ENCODE results near the gene ANKRD55. TPM values are rescaled to one million over a fixed set of nuclear protein-coding genes. Genes with fewer than 3 reads are reported as not detected.
"Not testable (repeated sequence)": the region's sequence is repeated elsewhere in the genome, so short reads cannot be mapped to it uniquely, and the experiment has no call there.

ANKRD55 gene
- polyA plus RNA-seq, 1 donor from 2014 or later: 1.5 TPM

DNA sequence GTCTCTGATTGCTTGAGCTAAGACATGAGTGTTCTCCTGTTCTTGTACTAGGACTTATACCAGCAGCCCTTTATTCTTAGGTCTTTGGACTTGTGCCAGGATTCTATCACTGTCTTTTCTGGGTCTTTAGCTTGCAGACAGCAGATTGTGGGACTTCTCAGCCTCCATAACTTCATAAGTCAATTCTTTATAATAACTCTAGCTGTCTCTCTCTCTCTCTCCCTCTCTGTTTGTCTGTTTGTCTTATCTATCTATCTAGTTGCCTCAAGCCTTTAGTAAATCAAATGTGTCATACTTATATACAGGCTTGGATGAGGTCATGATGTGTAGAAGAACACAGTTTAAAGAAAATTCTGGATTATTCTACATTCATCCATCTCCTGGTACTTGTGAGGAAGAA is 11.5 kb upstream of the ANKRD55 start:
- no peak overlapping the region for H3K27ac Mint-ChIP-seq
- H3K4me3 Mint-ChIP-seq: no peak overlapping the region
- peaks cover 5 to 16% (median 6%) of the 10 kb centered on the region in 3 donors for H3K9me3 Mint-ChIP-seq
- no peaks in the 10 kb centered on the region for H3K4me1 Mint-ChIP-seq
- no peaks in the 10 kb centered on the region for H3K27me3 Mint-ChIP-seq
- H3K36me3 Mint-ChIP-seq: peaks cover 2% of the 10 kb centered on the region

DNA sequence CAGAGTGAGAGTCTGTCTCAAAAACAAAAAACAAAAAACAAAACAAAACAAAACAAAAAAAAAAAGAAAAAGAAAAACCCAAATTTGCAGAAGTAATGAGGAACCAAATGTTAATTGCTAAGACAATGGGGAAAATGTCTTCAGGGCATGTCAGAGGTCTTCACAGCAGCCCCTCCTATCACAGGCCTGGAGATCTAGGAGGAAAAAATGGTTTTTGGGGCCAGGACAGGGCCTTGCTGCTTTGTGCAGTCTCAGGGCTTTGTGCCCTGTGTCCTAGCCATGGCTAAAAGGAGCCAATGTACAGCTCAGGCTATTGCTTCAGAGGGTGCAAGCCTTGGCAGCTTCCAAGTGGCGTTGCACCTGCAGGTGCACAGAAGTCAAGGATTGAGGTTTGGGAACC is 9.1 kb upstream of the ANKRD55 start:
- H3K36me3 Mint-ChIP-seq, H3K4me1 Mint-ChIP-seq, H3K27ac Mint-ChIP-seq, H3K27me3 Mint-ChIP-seq, H3K4me3 Mint-ChIP-seq: not testable (repeated sequence)
- peaks cover 6 to 20% (median 9%) of the 10 kb centered on the region in 3 donors for H3K9me3 Mint-ChIP-seq

DNA sequence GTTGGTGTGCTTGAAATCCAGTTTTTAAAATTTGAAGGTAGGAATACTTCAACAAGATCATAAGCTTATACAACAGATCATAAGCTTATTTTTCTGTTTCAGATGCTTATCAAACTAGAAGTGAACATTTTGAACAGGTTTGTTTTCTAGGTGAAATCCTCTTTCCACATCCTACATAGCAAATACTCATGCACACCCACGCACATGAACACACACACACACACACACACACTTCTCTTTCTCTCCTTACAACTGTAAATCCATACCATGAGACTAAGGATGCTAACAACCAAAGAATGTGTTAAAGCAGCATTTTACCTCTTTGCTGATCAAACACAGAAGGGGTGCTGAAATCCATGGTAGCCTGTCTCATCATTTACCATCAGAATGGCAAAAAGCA is 592 bp downstream of the ANKRD55 start:
- no peak overlapping the region for H3K4me3 Mint-ChIP-seq

DNA sequence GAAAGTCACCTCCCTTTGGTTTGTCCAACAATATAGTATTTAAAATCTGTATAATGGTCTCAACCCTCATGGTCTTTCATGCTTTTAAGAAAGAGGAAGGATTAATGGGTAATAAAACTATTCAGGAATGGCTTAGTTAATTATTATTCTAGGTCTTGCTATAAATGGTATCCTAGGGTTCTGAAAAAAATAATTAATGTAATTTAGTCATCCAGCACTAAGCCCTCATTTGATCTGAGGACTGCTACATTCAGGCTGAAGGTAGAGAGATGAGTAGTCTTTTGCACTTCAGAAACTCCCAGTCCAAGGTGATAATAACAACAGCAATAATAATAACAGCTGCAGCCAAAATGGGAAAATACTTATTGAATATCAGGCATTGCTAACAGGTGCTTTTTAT is 2.6 kb downstream of the ANKRD55 start:
- no peaks in the 10 kb centered on the region for H3K36me3 Mint-ChIP-seq
- no peak overlapping the region for H3K27ac Mint-ChIP-seq
- H3K9me3 Mint-ChIP-seq: peaks cover 0 to 4% (median 0%) of the 10 kb centered on the region in 3 donors
- H3K27me3 Mint-ChIP-seq: peaks cover 1% of the 10 kb centered on the region
- peaks cover 0 to 1% (median 0%) of the 10 kb centered on the region in 3 donors for H3K4me1 Mint-ChIP-seq
- no peak overlapping the region for H3K4me3 Mint-ChIP-seq

More for the DNA sequence above, 592 bp downstream of the ANKRD55 start:
- H3K27ac Mint-ChIP-seq: no peak overlapping the region
- H3K27me3 Mint-ChIP-seq: peaks cover 2% of the 10 kb centered on the region
- no peaks in the 10 kb centered on the region for H3K36me3 Mint-ChIP-seq
- peaks cover 0 to 2% (median 0%) of the 10 kb centered on the region in 3 donors for H3K9me3 Mint-ChIP-seq
- H3K4me1 Mint-ChIP-seq: no peaks in the 10 kb centered on the region

DNA sequence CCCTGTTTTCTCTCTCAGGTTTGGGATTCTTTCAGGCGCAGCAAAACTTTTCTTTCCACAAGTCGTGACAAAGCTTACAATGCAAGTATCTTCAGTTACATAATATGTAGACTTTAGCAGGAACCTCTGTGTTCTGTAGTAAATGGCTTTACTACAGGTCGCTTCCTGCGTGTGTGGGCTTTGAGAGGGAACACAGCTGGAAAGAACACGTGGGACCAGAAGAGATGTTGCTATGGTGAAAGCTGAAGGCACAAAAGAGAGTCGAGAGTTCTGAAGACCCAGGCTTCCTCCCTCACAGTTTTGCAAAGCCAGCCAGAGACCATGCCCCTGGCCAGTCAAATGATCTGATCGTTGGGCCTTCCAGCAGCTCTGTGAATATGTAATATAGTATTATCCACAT is 4.0 kb downstream of the ANKRD55 start:
- H3K4me3 Mint-ChIP-seq: no peak overlapping the region
- peaks cover 0 to 1% (median 0%) of the 10 kb centered on the region in 3 donors for H3K4me1 Mint-ChIP-seq
- H3K27me3 Mint-ChIP-seq: peaks cover 3% of the 10 kb centered on the region
- no peaks in the 10 kb centered on the region for H3K36me3 Mint-ChIP-seq
- H3K9me3 Mint-ChIP-seq: peaks cover 0 to 4% (median 3%) of the 10 kb centered on the region in 3 donors
- H3K27ac Mint-ChIP-seq: no peak overlapping the region

DNA sequence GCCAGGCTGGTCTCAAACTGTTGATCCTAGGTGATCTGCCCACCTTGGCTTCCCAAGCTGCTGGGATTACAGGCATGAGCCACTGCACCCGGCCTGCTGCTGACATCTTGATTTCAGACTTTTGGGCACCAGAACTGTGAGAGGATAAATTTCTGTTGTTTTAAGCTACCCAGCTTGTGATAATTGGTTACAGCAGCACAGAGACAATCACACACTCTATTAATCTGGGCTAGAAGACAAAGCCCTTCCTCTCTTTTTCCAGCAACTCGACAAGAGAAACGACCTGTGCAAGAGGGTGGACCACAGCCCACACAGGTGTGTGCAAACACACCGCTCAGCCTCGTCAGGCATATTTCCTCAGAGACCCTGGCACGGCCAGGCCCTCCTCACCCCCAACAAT is 4.5 kb downstream of the ANKRD55 start:
- H3K27me3 Mint-ChIP-seq: peaks cover 3% of the 10 kb centered on the region
- H3K36me3 Mint-ChIP-seq: no peaks in the 10 kb centered on the region
- H3K27ac Mint-ChIP-seq: no peak overlapping the region
- H3K9me3 Mint-ChIP-seq: peaks cover 0 to 4% (median 3%) of the 10 kb centered on the region in 3 donors
- H3K4me3 Mint-ChIP-seq: no peak overlapping the region
- H3K4me1 Mint-ChIP-seq: peaks cover 0 to 1% (median 0%) of the 10 kb centered on the region in 3 donors

DNA sequence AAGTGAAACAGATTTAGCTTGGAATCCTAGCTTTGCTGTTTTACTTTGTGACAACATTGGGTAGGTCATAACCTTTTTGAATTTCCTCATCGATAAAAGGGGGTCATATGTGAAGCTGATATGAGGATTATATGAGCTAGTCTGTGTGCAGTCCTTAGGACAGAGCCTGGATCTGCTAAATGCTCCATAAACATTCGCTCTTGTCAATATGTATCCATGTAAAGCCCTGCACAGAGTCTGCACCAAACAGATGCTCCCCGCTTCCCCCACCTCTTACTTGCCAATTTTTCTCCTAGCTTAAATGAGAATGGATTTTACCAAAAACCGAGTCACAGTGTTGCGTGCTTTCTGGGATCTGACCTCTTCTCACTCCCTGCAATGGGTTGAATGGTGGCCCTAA is 5.4 kb downstream of the ANKRD55 start:
- Mint-ChIP-seq H3K27ac (no peak overlapping the region), H3K4me3 (no peak overlapping the region), H3K36me3 (no peaks in the 10 kb centered on the region)

DNA sequence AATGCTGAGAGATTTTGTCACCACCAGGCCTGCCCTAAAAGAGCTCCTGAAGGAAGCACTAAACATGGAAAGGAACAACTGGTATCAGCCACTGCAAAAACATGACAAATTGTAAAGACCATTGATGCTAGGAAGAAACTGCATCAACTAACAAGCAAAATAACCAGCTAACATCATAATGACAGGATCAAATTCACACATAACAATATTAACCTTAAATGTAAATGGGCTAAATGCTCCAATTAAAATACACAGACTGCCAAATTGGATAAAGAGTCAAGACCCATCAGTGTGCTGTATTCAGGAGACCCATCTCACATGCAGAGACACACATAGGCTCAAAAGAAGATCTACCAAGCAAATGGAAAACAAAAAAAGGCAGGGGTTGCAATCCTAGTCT is 9.8 kb downstream of the ANKRD55 start:
- H3K27ac Mint-ChIP-seq, H3K36me3 Mint-ChIP-seq, H3K4me3 Mint-ChIP-seq, H3K4me1 Mint-ChIP-seq: not testable (repeated sequence)
- Mint-ChIP-seq H3K27me3 (peaks cover 13% of the 10 kb centered on the region), H3K9me3 (peaks cover 5 to 11% (median 10%) of the 10 kb centered on the region in 3 donors)

More for the DNA sequence above, 5.4 kb downstream of the ANKRD55 start:
- peaks cover 4% of the 10 kb centered on the region for H3K27me3 Mint-ChIP-seq
- peaks cover 0 to 1% (median 0%) of the 10 kb centered on the region in 3 donors for H3K4me1 Mint-ChIP-seq
- peaks cover 0 to 6% (median 4%) of the 10 kb centered on the region in 3 donors for H3K9me3 Mint-ChIP-seq

DNA sequence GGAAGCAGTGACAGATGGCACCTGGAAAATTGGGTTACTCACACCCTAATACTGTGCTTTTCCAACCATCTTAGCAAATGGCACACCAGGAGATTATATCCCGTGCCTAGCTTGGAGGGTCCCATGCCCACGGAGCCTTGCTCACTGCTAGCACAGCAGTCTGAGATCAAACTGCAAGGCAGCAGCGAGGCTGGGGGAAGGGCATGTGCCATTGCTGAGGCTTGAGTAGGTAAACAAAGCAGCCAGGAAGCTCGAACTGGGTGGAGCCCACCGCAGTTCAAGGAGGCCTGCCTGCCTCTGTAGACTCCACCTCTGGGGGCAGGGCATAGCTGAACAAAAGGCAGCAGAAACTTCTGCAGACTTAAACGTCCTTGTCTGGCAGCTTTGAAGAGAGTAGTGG is 11.5 kb downstream of the ANKRD55 start:
- H3K4me1 Mint-ChIP-seq, H3K27ac Mint-ChIP-seq, H3K36me3 Mint-ChIP-seq, H3K4me3 Mint-ChIP-seq: not testable (repeated sequence)
- Mint-ChIP-seq H3K9me3 (peaks cover 8 to 14% (median 11%) of the 10 kb centered on the region in 3 donors), H3K27me3 (peaks cover 13% of the 10 kb centered on the region)

DNA sequence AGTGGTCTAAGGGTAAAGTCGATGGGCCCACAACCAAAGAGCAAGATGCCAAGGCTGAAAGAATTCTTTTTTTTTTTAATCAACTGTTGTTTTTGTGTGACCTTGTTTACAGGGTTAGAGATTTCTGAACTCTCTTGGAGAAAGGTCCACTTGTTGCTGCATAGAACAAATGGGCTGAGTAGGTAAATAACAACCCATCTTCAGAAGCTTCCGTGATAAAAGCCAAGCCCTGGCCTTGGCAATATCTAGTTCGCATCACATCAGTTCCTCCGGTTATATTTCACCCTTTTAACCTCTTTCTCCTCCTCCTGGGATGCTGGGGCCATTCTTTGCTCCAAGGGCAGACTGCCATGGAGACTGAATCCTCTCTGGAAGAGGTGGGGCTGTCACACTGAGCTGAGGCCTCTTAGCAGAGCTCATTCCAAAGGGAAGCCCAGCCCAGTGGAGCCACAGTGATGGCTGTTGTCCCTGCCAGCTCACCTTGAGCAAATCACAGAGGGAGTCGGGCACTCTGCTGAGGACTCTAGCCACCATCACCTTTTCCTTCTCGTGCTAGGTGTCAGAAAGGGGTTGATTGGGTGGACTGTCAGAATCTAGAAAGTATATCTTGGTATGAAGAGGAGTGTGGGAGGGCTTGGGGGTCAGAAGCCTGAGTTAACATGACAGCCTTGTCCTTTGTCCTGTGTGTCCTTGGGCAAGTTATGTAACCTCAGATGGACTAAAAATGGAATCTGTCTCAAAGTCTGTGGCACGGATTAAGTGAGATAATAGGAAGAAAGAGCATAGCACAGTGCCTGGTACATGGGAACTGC is 17.9 kb downstream of the ANKRD55 start:
- Mint-ChIP-seq H3K36me3 (peaks cover 2% of the 10 kb centered on the region), H3K9me3 (peaks cover 15 to 18% (median 18%) of the 10 kb centered on the region in 3 donors), H3K4me3 (peak overlapping the region in 1 of 4 donors; percentile 76), H3K27ac (no peak overlapping the region), H3K27me3 (peaks cover 13% of the 10 kb centered on the region), H3K4me1 (peaks cover 0 to 2% (median 0%) of the 10 kb centered on the region in 3 donors)

DNA sequence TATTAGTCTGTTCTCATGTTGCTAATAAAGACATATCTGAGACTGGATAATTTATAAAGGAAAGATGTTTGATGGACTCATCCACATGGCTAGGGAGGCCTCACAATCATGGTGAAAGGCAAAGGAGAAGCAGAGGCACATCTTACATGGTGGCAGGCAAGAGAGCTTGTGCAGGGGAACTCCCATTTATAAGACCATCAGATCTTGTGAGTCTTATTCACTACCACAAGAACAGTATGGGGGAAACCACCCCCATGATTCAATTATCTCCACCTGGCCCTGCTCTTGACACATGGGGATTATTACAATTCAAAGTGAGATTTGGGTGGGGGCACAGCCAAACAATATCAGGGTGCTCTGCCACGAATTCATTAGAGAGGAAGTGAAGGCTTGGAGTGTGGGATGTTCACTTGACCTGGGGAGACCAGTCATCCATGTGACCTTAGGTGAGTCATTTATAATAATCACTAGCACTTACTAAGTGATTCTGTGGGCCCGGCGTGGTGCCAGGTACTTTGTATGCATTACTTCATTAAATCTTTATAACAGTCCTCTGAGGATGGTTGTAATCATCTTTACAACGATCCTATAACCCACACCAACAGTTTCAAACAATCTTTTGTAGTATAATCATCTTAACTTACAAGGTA is 19.1 kb downstream of the ANKRD55 start:
- H3K27me3 Mint-ChIP-seq, H3K4me3 Mint-ChIP-seq, H3K36me3 Mint-ChIP-seq, H3K4me1 Mint-ChIP-seq, H3K27ac Mint-ChIP-seq: not testable (repeated sequence)
- peaks cover 12 to 18% (median 18%) of the 10 kb centered on the region in 3 donors for H3K9me3 Mint-ChIP-seq

DNA sequence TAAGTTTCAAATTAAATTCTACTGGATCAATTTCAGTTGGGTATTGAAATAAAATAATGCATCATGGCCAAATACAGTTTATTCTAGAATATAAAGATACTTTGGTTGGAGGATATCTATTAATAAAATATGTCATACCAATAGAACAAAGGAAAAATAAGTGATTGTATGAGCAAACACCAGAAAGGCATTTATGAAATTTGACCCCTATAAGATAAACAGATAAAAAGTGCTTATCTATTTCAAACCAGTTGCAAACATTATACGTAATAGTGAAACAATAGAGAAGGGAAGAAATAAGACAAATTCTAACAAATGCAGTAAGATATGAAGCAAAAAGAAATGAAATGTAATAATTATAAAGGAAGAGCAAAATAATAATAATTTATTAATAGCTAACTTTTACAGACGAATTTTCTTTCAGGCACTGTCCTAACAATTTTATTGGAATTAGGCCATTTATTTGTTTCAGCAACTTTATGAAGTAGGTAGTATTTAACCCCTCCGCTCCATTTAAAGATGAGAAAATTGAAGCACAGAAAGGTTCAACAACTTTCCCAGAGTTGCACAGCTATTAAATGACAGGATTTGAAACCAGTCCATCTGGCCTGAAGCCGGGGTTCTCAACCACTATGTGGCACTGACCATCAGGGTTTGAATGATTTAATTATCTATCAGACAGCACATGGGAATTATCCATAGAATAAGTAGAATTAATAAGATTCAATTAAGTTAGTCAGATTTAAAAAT is 20.8 kb downstream of the ANKRD55 start:
- Mint-ChIP-seq H3K9me3 (peaks cover 12 to 18% (median 18%) of the 10 kb centered on the region in 3 donors), H3K36me3 (peaks cover 2% of the 10 kb centered on the region), H3K27ac (no peak overlapping the region), H3K4me3 (no peak overlapping the region), H3K27me3 (peaks cover 7% of the 10 kb centered on the region), H3K4me1 (no peaks in the 10 kb centered on the region)

DNA sequence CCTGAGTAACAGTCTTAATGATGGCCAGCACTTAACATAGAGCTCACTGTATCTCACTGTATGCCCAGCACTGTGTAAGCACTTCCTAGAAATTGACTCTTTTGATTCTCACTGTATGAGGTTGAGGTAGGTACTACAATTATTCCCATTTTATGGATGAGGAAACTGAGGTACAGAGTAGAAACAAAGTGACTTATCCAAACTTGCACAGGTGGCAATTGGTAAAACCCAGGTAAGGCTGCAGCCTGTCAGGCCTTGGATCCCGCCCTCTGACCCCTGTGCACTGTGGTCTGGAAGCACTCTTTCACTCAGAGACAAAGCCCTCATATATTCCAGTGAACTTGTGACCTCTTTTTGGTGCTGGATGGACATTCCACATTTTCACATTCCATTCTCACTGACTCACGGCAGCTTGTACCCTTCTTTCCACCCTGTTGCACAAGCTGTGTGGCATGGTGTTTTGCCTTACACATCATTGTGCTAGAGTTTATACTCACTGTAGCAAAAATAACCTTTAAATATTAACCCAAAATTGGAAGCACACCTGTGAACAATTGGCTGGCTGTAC is 21.7 kb downstream of the ANKRD55 start:
- Mint-ChIP-seq H3K27me3 (peaks cover 5% of the 10 kb centered on the region), H3K27ac (no peak overlapping the region), H3K9me3 (peaks cover 8 to 16% (median 10%) of the 10 kb centered on the region in 3 donors), H3K36me3 (peaks cover 2% of the 10 kb centered on the region), H3K4me3 (no peak overlapping the region), H3K4me1 (no peaks in the 10 kb centered on the region)

DNA sequence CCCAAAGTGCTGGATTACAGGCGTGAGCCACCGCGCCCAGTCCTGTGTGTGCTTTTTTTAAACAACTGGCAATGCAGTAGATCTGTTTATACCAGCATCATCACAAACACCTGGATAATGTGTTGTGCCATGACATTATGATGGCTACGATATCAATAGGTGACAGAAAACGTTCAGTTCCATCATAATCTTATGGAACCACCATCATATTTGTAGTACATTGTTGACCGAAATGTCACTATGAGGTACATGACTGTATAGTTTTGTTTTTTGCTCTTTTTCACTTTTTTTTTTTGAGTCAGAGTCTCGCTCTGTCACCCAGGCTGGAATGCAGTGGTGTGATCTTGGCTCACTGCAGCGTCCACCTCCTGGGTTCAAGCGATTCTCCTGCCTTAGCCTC is 24.4 kb downstream of the ANKRD55 start:
- Mint-ChIP-seq H3K36me3 (no peaks in the 10 kb centered on the region), H3K27me3 (no peaks in the 10 kb centered on the region), H3K9me3 (peaks cover 2 to 3% (median 3%) of the 10 kb centered on the region in 3 donors), H3K4me3 (no peak overlapping the region), H3K27ac (no peak overlapping the region), H3K4me1 (no peaks in the 10 kb centered on the region)

DNA sequence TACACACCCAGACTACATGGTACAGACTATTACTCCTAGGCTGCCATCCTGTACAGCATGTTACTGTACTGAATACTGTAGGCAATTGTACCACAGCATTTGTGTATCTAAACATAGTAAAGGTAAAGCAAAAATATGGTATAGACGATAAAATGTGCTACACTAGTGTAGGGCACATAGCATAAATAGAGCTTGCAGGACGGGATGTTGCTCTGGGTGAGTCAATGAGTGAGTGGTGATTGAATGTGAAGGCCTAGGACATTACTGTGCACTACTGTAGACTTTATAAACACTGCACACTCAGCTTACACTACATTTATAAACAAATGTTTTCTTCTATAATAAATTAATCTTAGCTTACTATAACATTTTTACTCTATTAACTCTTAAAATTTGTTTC is 25.6 kb downstream of the ANKRD55 start:
- H3K27ac Mint-ChIP-seq: no peak overlapping the region
- H3K4me3 Mint-ChIP-seq: no peak overlapping the region
- H3K4me1 Mint-ChIP-seq: no peaks in the 10 kb centered on the region
- H3K36me3 Mint-ChIP-seq: no peaks in the 10 kb centered on the region
- no peaks in the 10 kb centered on the region for H3K9me3 Mint-ChIP-seq
- no peaks in the 10 kb centered on the region for H3K27me3 Mint-ChIP-seq
